Measurements from ENCODE around the gene NAT16.

The NAT16 gene

DNA sequence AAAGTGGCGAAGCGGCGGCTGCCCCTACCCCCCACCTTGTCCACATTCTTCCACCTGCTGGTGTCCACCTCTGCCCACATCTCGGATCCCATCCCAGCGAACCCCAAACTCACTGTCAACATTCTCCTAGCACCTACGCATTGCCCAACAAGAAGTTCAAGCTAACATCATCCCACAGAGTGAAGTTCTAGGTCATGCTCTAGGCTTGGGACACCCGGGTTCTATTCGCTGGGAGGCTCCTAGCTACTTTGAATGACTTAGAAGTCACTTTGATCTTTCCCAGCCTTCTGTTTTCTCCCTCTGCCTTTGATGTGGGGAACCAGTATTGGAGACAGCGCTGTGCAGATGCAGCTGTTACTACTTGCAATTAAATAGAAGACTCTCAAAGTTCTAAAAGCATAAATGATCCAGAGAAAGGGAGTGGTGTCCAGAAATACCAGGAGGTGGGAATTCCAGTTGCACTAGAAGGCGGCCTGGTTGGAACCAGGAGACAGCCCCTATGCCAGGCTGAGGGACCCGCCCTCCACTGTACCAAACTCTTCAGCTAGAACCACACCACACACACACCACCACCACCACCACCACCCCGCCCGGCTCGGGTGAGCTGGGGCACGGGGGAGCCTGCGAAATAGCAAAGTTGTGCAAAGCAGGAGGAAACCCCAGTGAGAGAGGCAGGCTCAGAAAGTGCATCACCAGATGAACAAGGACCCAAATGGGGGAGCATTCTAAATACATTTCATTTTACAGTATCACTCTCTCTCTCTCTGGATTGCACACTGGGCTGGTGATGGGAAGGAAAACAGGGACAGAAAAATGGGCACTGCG lies 9.3 kb downstream of the NAT16 start:
- DNase-seq (ENCODE audit: low read depth, low spot score), result no peak

DNA sequence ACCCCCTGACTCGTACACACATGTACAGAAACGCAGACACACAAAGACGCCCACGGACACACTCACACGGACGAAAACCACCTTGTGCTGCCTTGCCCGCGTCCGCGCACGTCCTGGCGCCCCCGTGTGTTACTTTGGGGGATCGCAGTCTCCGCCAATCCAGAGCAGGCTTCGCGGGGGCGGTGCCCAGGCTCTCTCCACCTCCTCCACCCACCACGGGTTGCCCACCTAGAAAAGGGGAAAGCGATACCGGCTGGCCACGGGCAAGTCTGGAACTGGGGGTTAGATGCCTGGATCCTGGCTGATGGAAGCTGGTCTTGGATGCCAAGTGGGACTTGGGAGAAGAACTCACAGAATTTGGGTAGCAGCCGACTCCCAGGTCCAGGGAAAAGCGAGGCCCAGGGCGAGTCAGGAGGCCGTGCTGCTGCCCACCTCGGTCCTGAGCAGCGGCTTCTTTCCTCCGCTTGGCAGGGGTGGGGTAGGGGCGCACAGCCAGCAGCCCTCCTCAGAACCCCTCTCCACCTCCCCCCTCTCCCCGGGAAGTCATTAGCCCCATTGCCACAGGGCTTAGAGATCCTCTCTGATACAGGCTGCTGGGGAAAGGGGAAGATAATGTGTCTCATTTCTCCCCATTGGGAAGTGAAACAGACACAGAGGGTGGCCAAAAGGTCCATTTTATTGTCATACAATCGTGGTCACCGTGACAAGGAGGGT lies 10.1 kb downstream of the NAT16 start:
- DNase-seq (ENCODE audit: low read depth, low spot score), result no peak

DNA sequence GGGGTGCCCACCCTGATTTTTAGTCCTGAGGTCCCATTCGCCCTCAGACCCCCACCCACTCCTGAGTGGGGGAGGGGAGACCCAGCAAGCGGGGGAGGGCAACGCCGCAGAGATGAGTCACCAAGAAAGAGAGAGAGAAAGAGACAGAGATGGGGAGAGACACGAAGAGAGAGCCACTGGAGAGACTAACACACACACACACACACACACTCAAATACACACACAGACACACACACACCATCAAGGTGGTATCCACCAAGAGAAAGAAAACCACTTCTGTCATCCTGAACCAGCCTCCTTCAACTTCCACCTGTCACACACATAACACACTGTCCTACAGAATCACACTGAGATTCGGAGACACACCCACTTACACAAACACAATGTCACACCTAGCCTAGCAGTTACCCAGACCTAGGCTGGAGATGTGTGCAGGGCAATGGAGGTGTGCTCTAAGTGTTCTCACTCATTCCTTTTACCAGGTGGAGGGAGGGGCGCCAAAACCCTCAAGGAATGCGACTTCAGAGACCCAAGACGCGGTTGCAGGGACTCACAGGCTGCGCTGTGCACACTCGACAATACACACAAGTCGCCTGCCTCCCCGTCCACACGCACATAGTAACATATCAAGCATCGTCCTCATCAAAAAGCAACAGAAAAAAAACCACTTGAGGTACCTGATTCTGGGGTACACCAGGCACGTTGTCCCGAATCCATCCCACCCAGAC lies 10.8 kb downstream of the NAT16 start:
- no peak for DNase-seq (ENCODE audit: low read depth, low spot score)

DNA sequence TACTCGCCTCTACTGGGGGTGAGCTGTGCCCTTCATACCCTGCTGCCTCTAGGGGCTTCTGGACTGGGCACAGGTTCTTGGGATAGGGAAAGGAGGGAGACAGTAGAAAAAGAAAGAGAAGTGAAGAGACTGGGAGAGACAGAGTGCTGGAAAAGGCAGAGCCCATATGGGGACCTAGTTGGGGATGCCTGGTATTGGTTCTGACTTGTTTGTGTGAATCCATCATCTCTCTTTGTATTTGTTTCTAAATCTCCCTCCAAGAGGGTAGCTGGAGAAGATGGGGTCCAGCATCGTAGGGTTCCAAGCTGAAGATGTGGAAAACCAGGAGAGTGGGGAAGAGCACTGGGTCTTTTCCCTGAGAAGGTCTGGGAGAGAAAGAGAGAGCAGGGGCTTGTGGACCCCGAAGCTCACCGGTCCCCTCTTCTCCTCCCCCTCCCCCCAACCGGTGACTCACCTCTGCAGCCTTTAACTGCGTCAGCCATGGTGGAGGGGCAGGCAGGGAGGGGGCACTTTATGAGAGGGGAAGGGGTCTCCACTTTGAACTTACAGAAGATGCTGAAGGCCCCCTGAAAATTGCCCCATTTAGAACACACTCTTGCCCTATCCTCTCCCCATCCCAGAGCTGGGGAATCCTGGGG lies 11.6 kb downstream of the NAT16 start:
- no peak for DNase-seq (ENCODE audit: low read depth, low spot score)

DNA sequence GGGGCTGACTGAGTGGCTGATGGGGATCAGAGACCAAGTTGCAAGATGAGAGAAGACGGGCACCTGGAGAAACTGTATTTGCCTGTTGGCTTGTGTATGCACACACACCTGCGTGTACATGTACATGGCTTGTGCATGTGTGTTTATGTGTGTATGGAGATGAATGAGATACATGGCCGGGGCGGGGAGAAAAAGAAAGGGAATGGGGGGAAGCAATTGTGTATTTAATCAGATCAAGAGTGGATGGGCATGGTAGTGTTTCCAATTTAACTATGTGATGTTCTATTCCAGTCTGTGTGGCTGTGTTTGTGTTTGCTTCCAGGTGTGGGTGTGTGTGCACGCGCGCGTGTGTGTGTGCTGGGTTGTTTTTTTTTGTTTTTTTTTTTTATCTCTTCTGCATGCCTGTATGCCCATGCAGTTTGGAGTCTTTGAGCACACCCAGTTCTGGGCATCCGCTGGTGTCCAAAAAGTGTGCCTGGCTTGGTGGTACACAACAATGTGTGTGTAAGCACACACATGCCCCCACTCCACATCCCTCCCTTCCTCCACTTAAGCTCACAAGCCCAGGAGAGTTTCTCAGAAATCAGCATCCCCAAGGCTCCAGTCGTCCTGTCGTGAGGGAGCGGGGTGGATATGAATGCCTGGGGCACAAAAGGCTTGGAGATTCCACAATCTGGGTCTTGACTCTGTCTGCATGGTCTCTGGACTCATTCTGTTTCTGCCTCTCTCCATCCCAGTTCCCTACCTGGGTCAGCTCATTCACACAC lies 12.3 kb downstream of the NAT16 start:
- no peak for DNase-seq (ENCODE audit: low read depth, low spot score)

DNA sequence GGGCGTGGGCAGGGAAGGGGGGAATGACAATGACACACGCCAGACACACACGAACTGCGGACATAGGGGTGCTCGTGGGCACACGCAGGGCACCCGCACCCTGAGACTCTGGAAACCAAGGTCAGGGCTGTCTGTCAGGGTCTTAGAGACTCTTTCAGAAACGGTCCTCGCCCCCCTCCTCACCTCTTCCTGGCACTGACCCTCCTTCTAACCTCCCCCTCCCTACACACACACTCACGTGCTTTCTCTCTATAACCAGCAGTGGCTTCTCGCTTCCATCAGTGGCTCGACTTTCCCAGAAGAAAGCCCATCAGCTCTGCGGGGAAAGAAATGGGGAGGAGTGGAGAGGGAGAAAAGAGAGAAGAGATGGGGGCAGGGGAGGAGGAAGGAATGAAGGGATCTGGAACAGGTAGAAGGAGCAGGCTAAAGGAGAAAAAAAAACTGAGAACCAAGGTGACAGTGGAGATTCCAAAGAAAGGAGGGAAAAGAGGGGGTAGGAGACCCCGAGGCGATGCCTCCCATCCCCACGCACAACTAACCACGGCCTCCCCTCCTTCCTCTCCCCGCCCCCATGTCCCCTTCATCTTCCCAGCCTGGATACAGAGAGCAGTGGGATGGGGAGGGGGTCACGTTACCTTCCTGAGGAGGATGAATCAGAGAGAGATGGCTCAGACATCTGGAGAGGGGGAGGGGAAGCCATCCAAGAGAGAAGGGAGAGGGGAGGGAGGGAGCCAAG lies 13.0 kb downstream of the NAT16 start:
- DNase-seq (ENCODE audit: low read depth, low spot score), result no peak

DNA sequence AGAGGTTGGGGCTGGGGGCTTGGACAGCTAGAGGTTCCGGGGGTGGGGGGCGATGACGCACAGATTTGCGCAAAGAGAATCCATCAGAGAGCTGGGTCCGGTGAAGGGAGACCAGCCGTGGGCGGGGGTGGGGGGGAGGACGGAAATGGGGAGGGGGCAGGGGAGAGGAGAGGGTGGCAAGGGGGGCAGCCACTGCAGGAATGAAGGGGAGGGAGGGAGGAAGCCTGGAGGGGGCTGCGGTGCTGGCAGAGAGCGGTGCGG lies 13.5 kb downstream of the NAT16 start:
- DNase-seq (ENCODE audit: low read depth, low spot score), result no peak

DNA sequence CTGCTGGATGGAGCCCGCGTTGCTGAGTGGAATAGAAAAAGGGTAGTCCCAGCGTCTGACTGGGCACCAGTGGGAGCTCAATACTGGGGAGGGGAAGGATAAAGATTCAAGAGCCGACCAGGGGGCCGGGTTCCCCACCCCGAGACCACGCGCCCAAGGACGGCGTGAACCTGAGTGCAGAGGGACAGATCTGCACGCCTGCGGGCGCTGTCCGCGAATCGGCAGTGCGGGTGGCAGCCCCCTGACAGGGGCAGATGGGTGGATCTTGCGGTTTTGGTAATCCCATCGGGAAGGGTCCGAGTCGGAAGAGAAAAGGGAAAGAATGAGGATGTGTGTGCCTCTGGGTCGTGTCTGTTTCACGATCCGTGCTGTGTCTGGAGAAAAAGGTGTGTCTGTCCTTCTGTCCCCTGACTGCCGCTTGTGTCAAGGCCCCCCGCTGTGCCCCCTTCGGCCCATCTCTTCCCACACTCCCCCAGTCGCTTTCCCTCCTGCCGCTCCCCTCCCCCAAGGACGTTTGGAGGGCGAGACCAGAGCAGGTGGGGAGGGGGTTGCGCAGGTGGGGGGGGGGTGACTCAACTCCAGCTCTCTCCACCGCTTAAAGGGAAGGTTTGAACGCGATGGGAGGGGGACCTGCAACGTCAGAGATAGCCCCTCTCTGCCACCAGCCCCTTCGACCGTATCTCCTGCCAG lies 14.0 kb downstream of the NAT16 start:
- no peak for DNase-seq (ENCODE audit: low read depth, low spot score)

DNA sequence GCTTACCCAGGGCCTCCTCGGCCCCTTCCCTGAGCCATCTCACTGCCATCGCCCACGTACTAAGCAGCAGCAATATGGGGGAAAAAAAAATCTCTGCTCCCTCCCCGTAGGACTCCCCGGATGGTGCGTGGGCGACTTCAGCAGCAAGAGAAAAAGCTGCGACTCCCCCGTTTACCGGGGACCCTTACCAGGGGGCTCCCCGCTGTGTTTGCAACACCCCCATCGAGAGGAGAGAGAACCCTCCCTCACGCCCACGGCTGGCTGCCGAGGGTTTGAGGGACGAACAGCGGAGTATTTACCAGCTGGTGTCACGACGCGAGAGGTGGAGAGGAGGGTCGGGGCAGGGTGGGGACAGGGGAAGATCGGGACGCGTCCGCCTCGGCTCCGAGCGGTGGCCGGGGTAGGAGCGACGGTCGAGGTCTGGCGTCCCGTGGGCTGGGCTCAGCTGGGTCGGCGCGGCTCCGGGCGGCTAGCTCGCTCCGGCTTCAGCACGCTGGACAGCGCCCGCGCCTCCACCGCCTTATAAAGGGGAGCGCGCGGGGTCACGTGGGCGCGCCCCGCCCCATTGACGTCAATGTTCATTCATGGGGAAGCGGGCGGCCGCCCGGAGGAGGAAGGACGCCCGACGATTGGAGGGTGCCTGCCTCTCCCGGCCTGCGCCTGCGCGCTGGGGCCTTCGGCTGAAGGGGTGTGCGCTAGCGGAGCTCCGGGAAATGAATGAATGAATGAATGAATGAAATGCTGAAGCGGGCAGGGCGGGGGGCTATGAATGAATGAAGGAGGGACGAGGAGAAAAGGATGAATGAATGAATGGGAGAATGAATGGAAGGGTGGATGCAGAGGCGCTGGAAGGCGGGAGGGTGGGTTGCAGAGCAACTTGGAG lies 14.8 kb downstream of the NAT16 start, which contains the start of gene VGF:
Gene VGF (minus strand): TSS at position 495 of the 883 bp plus-strand sequence. CDS start 726 bp downstream, outside the sequence.
- peak; percentile 59 for DNase-seq (ENCODE audit: low read depth, low spot score)

DNA sequence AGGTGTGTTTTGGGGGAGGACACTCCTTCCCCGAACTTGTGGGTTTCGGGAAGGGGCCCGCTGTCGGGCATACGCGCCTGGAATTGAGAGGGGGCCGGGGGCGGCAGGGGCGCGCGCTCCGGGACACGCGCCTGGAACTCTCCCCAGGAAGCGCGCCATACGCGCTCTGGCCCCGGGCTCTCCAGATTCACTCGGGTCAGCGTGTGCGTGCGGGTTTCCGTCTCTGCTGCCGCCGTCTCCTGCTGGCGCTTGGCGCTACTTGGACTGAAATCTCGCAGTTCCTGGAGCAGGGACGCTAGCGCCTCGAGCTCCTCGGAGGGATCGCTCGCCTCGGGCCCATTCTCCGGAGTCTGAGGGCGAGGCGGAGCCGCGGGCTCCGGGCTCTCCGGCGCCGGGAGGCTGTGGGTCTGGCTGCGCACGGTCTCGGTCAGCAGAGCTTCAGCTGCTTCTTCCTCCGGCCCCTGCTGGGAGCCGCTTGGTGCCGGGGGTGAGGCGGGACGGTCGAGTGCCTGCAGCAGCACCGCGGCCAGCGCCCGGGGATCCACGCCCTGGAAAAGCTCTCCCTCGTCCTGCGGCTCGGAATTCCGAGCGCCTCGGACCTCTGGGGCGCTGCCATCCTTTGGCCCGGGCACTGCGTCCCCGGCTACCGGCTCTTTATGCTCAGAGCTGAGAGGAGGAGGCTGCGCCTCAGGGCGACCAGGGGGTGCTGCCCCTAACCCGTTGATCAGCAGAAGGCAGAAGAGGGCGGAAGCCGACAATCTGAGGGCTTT lies 15.8 kb downstream of the NAT16 start:
- no peak for DNase-seq (ENCODE audit: low read depth, low spot score)

DNA sequence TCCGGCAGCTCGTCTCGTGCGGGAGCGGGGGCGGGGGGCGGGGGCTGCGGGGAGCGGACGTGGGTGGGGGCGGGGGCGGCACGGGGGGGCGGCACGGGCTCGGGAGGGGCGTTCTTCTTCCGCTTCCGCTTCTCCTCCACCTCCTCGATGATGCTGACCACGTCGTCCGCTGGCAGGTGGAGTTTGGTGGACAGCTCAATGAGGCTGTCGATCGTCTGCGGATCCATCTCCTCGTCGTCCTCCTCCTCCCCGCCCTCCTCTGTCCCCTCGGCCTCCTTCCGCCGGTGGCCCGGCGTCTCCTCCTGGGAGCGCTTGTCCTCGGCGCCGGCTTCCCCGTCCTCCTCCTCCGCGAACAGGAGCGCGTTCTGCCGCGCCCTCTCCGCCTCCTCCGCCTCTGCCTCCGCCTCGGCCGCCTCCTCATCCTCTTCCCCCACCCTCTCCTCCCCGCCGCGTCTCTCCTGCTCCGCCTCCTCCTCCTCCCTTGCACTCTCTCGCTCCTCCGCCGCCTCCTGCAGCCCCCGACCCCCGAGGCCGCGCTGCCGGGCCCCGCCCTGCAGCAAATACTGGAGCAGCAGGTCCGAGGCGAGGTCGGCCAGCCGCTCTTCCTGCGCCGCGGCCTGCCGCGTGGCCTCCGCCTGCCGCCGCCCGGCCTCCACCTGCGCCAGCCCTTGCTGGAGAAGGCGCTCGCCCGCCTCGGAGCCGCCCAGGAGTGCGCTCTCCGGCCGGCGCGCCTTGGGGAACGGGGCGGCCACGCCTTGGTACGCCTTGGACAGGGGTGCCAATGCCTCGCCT lies 16.6 kb downstream of the NAT16 start:
- DNase-seq (ENCODE audit: low read depth, low spot score), result no peak

DNA sequence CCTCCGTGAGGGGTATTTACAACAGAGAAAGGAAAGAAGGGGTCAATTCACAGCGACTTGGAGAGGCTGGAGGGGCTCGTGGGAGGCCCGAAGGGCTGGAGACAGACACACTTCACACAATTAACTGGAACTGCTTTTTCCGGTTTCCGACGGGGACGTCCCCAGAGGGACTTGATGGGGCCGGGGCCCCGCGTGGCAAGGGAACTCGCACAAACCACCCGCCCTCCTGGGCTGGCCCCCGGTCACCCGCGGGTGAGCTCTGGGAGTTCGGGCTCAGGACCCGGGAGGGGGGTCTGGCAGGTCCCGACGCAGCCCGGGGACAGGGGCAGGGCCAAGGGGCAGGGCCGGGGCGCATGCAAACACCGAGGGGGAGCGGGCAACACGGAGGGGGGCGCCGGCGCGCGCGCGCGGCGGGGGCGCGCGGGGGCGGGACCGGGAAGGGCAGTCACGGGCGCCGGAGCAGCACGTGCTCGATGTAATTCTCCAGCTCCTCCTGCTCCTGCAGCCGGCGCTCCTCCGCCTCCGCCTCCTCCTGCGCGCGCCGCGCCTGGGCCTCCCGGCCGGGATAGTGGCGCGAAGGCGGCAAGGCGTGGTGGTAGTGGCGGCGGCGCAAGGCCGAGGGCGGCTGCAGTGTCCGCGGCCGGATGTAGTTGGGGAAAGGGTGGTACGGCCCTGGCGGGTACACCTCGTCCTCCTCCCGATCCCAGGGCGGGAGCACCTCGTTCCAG lies 17.4 kb downstream of the NAT16 start:
- DNase-seq (ENCODE audit: low read depth, low spot score), result no peak

DNA sequence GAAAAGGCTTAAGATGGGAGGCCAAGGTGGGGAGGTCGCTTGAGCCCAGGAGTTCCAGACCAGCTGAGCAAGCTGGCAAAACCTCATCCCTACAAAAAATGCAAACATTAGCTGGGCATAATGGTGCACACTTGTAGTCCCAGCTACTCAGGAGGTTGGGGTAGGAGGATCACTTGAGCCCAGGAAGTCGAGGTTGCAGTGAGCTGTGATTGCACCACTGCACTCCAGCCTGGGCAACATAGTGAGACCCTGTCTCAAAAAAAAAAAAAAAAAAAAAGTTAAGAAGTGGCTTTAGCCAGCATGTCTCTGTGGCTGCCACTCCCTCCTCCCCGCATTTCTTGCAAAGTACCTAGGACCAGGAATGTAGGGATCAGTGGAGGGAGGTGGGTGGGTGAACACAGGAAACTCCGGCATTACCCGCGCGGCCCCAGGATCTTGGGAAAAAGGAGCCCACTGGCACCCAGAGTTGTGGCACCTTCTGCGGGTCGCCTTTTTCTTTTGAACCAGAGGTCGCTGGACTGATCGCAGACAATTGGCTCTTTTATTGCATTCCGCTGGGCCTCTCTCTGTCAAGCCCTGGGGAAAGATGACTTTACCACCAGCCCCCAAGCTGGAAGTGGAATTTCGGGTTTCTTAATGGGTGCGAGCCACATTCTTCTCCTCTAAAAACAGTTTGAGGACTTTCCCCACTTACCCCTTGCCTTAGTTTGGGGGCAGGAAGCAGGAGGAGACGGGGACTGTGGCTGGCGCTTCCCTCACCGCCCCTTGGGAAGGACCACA lies 18.2 kb downstream of the NAT16 start:
- no peak for DNase-seq (ENCODE audit: low read depth, low spot score)

DNA sequence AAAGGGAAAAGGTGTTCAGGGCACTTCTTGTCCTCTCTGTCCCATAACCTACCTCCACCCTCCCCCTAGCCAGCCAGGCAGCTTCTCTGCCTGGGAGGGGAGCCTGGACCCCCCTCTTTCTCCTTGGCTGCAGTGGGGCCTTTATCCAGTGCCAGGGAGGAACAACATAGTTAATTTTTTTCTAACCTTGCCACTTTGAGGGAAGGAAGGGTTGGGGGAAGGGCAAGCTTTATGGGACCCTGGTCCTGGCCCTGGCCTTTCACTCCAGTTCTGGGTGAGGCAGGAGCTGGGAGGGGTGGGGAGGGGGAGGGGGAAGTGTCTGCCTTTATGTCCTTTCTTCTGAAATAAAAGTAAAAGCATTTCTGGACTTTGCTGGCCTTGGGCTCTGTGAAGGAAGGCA lies 19.2 kb downstream of the NAT16 start:
- DNase-seq (ENCODE audit: low read depth, low spot score), result no peak

DNA sequence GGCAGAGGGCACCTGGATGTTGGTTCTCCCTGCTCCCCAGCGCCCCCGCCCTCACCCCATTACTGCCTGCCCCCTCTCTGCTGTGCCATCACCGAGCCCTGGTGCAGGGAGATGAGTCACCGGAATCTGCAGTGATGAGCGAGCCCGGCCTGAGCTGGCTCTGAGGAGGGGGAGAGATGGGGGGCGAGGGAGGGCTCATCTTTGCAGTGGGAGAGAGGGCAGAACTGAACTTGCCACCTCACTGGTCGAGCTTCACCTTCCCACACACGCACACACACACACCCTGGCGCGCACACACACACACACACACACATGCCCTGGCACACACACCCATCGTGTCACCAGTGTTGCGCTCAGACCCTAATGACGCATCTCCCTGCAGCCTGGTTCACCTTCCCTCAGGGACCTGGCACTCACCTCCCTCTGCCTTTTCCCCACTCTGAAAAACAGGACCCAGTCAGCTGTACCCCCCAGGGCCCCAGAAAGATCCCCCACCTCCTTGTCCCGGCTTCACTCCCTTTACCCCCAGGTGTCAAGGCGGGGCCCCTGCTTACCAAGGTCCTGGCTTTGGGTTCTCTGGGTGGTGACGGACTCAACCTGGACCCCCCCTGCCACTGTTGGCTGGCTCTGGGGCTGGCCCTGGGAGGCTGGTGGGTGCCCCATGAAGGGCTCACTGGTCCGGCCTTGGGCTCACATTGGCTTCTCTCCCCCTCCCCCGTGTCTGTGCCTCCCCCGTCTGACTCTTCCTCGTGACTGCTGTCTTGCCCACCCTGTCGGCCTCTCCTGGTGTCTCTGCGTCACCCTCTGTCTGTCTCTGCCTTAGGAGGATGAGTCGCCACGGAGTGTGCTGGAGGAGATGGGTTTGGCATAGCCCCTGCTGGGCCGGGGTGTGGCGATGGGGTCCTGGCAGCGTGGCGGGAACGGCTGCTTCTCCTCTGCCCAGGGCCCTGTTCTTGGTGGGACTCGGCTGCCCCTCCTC lies 20.1 kb downstream of the NAT16 start:
- no peak for DNase-seq (ENCODE audit: low read depth, low spot score)
